ENCODE results near the gene FTL.

FTL gene

DNA sequence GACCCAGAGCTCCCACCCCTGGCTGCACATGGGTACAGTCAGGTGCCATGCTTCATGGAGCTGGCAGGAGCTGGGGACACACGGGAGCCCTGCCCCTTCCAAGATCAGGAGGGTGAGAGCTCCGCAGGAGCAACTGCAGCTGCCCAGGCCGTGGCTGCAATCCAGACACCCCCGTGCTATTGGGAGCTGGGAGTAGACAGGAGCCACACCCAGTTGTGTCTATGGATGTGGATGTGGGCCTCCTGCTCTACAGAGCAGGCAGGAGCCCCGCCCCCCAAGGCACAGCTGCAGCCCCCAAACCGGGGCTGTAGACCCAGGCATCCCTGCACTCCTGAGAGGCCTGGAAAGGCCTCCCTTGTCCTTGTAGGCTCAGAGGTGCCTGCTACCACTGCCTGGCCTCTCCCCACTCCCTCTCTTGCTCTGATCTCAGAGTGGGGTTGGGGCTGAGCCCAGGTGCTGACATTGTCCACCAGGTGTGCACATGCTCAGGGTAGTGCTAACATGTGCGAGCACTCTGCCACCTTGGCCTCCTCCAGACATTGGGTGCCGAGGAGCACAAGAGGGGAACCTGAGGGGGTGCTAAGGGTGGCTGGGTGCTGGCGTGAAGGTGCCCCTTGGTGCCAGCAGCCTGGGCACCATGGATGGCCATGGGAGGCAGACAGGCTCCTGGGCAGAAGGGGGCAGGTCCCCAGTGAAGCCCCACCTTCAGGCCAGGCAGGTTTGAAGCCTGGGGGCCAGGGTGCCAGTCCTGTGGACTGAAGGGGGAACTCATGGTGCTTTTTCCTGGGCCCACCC is 18.4 kb upstream of the FTL start:
- no peak for DNase-seq

GRCh38 chr19:48947258-48947542 is 17.9 kb upstream of the FTL start:
- no peak for DNase-seq

DNA sequence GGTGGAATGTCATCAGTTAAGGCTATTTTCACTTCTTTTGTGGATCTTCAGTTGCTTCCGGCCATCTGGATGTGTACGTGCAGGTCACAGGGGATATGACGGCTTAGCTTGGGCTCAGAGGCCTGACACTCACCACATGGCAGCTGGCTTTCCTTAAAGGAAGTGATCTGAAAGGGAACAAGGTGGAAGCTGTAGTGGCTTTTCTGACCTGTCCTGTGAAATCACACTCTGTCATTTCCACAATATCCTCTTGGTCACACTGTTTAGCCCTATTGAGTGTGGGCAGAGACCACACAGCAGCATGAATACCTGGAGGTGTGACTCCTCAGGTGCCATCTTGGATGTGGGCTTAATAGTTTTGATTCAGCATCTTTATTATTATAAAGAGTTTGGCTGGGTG is 14.9 kb upstream of the FTL start:
- DNase-seq: no peak

DNA sequence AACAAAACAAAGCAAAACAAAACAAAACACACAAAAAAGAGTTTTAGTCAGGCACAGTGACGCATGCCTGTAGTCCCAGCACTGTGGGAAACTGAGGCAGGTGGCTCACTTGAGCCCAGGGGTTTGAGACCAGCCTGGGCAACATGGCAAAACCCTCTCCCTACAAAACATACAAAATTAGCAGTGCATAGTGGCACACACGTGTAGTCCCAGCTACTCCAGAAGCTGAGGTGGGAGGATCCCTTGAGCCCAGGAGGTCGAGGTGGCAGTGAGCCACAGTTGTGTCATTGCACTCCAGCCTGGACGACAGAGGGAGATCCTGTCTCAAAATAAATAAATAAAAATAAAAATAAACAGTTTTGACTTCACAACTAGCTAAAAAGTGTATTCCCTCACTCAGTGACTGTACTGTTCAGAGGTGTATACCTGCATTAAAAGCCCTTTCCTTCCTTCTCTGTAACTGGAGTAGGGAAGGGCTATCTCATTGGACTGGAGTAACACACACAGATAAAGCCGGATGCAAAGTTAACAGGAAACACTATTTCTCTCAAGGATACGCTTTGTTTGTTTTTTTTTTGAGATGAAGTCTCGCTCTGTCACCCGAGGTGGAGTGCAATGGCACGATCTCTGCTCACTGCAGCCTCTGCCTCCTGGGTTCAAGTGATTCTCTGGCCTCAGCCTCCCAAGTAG is 14.1 kb upstream of the FTL start:
- no peak for DNase-seq

GRCh38 chr19:48953141-48953540 is 12.0 kb upstream of the FTL start:
- DNase-seq: no peak

GRCh38 chr19:48953990-48954594 is 11.0 kb upstream of the FTL start:
- DNase-seq: no peak

DNA sequence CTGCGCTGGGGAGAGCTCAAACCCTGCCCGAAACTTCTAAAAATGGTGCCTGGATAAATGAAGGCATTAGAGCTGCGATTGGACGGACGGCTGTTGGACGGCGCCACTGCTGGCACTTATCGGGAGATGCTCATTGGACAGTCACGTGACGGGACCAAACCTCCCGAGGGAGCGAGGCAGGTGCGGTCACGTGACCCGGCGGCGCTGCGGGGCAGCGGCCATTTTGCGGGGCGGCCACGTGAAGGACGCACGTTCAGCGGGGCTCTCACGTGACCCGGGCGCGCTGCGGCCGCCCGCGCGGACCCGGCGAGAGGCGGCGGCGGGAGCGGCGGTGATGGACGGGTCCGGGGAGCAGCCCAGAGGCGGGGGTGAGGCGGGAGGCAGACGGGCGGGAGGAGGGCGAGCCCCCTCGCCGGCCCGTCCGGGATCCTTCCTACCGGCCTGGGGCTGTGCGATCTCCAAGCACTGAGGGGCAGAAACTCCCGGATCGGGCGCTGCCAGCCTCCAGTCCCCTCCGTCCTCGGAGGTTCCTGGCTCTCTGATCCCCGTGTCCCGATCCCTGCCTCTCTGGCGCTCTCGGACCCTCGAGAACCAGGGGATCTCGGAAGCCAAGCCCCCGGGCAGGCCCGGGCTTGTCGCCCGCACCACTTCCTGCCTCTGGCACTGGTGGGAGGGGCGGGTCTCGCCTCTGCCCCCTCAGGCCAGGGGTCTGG is 10.4 kb upstream of the FTL start, which contains the start of gene BAX:
Gene BAX (plus strand): TSS at position 281 of the 713 bp plus-strand sequence. CDS start 54 bp downstream, at position 335.
- peak; percentile 96 for DNase-seq

DNA sequence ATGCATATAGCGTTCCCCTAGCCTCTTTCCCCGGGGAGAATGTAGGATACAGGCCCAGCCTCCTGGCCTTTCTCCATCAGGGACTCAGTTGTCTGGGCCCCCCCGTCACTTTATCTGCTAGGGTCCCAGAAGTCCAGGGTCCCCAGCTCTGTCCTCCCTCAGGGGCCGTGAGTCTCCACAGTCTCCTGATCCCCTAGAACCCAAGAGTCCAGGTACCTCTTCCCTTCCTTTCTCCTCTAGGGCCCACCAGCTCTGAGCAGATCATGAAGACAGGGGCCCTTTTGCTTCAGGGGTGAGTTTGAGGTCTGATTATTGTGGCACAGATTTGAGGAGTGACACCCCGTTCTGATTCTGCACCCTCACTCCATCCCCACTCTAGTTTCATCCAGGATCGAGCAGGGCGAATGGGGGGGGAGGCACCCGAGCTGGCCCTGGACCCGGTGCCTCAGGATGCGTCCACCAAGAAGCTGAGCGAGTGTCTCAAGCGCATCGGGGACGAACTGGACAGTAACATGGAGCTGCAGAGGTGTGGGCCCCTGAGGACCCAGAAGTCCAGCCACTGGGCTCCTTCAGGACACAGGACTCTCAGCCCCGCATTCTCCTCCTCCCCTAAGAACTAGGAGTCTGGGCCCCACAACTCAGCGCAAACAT is 9.7 kb upstream of the FTL start:
- no peak for DNase-seq

DNA sequence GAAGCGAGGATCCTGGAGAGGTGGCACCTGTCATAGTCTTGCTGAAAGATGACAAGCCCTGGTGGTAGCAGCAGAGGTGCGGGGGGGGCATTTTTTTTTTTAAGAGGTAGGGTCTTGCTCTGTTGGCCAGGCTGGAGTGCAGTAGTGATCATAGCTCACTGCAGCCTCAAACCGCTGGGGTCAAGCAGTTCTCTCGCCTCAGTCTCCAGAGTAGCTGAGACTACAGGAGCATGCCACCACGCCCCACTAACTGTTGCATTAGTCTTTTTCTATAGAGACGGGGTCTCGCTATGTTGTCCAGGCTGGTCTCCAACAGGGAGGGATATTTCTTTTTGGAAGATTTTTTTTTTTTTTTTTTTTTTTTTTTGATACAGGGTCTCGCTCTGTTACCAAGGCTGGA is 7.1 kb upstream of the FTL start:
- no peak for DNase-seq

DNA sequence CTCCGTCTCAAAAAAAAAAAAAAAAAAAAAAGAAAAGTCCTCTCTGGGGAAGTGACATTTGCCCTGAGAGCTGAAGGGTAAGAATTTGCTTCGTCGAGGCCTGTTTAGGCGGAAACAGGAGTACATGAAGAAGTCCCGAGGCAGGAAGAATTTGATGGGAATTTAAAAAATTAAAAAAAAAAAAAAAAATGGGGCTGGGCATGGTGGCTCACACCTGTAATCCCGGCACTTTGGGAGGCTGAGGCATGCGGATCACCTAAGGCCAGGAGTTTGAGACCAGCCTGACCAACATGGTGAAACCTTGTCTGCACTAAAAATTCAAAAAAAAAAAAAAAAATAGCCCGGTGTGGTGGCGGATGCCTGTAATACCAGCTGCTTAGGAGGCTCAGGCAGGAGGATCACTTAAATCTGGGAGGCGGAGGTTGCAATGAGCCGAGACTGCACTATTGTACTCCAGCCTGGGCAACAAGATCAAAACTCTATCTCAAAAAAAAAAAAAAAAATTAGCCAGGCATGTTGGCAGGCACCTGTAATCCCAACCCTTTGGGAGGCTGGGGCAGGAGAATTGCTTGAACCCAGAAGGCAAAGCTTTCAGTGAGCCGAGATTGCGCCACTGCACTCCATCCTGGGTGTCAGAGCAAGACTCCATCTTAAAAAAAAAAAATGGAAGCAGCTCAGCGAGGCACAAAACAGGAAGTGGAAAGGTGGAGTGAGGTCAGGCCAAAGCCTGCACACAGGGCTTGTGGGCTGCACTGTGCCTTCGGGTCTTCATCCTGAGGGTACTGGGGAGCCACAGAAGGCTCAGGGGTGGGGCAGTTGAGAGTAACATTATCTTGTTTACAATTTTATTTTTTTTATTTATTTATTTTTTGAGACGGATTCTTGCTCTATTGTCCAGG is 5.5 kb upstream of the FTL start:
- DNase-seq: no peak

DNA sequence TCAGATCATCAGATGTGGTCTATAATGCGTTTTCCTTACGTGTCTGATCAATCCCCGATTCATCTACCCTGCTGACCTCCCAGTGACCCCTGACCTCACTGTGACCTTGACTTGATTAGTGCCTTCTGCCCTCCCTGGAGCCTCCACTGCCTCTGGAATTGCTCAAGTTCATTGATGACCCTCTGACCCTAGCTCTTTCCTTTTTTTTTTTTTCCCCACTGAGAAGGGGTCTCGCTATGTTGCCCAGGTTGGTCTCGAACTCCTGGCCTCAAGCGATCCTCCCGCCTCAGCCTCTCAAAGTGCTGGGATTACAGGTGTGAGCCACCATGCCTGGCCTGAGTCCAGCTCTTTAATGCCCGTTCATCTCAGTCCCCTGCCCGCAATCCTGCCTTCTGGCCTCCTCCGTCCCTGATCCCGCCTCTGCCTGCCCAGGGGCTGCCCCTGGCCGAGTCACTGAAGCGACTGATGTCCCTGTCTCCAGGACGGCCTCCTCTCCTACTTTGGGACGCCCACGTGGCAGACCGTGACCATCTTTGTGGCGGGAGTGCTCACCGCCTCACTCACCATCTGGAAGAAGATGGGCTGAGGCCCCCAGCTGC is 4.0 kb upstream of the FTL start:
- no peak for DNase-seq

DNA sequence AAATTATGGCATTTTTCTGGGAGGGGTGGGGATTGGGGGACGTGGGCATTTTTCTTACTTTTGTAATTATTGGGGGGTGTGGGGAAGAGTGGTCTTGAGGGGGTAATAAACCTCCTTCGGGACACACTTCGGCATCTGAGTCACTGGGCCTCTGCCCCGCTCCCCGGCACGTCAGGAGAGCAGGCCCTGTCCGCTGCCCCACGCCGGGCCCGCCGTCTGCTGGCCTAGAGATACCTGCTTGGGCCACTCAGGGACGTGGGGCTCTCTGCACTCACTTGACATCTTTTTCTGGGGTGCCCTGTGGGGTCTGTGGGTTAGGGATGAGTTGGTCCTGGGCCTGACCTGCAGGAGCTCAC is 3.5 kb upstream of the FTL start:
- no peak for DNase-seq

DNA sequence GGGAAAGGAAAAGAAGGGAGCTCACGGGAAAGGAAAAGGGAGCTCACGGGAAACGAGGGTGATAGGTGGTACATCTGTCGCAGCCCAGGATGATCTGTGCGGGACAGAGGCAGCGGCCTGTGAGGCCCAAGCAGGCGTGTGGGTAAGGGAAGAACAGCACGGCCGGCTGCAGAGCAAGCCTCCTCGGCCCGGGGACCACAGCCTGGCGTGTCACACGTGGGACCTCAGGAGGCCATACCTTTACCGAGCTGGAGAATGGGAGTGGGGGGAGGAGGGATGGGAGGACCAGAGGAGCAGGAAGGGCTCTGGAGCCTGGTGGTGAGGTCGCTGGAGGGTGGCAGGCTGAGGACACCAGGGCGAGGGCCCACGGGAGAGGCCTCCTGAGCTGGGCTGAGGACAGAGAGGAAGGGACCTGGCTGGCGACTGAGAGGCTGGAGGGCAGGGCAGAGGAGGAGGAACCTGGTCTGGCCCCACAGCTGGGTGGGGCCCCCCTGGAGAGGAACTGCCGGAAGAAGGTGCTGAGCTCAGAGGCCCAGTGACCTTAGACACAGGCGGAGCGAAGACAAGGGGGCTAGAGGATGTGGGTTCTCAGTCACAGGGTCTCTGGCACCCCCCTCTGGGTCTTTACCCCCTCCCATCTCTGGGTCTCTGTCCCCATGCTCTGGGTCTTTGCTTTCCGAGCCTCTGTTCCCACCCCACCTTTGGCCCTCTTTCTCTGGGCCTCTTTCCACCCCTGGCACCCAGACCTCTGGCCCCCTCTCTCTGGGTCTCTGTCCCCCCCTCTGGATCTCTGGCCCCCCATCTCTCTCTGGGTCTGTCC is 2.9 kb upstream of the FTL start:
- DNase-seq: no peak

GRCh38 chr19:48962849-48963165 is 2.3 kb upstream of the FTL start:
- no peak for DNase-seq

DNA sequence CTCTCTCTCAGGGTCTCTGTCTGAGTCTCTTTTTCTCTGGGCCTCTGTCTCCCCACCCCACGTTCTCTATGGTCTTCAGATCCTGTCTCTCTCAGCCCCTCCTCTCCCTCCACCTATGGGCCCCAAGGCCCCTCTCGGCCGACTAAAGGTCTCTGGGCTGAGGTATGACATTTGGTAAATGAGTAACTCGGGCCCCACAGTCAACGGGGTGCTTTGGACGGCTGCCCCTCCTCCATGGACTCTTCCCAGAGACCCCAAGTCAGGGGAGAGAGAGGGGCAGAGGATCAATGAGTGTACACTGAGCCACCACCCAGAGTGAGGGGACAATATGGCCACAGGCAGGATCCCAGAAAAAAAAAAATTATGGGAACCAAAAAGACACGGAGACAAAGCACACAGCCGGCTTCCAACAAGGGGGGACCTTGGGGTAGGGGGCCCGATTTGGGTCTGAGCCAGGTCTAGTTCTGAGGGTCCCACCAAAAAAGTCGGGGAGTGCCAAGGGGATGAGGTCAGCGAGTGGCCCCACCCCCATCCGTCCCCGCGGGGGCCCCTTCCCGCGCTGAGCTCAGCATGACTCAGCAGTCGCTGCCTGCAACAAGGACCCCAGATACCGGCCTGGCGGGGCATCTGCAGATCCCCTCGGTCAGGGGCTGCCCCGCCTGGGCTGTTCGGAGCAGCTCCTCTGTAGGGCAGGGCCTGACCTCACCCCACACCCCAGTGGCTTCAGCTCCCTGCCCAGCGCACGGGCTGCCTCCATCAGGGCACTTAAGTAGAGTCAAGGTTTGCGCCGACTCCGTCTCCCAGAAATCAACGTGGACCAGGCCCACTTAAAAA is 1.5 kb upstream of the FTL start:
- DNase-seq: peak; percentile 79

DNA sequence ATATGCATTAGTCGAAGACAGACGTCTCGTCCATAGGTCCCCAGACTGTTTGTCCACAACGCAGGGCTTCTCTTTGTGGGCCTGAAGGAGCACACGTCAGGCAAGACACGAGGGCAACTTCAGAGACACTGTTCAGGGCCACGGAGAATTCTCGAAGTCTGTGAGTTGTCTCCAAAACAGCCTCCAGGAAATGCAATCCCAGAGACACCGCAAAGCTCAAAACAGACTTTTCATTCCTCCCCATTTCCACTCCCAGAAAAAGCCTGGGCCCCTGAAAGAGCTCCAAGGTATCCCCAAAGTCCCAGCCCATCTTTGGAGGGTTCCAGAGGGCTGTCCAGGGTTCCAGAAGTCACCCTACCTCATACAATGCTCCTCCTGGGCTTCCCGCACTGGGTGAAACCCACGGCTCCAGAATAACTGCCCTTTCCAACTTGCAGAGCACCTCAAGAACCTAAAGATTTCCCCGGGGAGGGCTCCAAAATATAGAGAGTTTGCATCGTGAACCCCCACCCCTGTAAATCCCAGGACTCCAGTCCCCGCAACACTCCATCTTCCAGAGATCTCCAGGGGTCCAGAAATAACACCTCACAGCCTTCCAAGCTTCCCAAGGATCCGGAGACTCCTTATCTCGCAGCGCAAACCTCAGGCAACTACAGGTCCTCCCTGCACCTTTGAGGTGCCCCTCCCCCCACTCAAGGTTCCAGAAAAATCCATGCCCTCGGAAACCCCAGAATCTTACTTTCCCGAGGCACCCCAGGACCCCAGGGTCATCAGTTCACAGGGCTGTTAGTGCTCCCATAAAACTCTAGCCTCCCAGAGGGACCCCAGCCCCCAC is 687 bp upstream of the FTL start:
- DNase-seq: peak; percentile 68

GRCh38 chr19:48965806-48966540 is 864 bp downstream of the FTL start:
- peak; percentile 73 for DNase-seq
